Fibroblast of pulmonary artery (primary cell): ENCODE data around the gene PIF1.

Experiments
- DNase-seq: peaks from one replicate; pipeline ENCODE4 v3.0.0-alpha.2; 2010; ENCODE audit warnings: low read depth
- H3K4me3 ChIP-seq: replicated peaks from 2 replicates; pipeline ENCODE4 v1.5.1; 2011; ENCODE audit warnings: low read depth, mild to moderate bottlenecking, control low read depth, low read length, moderate library complexity
- CTCF ChIP-seq: IDR thresholded peaks from 2 replicates; pipeline ENCODE4 v1.5.1; 2011; ENCODE audit warnings: mild to moderate bottlenecking, control low read depth, low read length, inconsistent platforms; ENCODE audit errors: missing control alignments

The PIF1 gene

DNA sequence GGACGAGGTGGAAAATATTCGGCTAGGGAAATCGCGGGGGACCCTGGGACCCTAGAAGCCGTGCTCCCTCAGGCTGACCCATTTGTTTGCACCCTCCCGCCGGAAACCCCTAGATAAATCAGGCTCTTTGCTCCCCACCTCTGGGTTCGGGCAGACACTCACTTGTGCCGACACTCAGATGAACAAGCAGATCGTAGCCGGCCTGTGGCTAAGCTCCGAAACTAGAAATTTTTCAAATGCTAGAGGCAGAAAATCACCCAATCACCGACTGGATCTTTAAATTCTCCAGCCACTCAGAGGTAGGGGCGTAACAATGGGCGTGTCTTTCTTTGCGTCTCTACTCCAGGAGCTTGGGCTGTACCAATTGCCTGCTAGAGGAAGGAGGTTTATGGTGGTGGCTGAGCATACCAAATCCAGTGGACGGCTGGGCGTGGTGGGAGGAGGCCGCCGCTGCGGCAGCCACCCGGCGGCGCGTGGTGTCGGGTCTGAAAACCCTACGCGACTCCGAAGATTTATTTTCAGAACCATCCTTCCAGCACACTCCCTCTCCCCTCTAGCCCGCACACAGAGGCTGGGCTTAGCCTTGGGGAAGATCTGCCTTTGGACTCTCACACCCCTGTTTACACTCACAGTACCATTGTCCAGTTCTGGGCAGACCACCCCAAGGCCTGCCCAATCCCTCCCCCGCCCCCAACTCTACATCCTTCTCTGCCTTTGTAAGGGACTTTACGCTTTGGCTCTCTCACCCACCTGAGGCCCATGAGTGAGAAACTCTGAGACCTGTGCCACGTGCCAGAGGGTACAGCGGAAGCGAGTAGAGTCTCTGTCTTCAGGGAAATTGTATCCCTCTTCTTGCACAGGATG is at the start of gene PIF1:
Gene PIF1 (minus strand): TSS at position 217 of the 864 bp plus-strand sequence. CDS start 1,312 bp downstream, outside the sequence.
- no peak for TF ChIP-seq CTCF
- H3K4me3 ChIP-seq: peak within 1 kb of the TSS; percentile 63
- DNase-seq: peak; percentile 99

- DNase-seq: no peak
- H3K4me3 ChIP-seq: no peak overlapping the region
- TF ChIP-seq CTCF: no peak
Measured at GRCh38 chr15:64870353-64870752, 44.9 kb upstream of the PIF1 start.

GRCh38 chr15:64869501-64869900 is 44.1 kb upstream of the PIF1 start:
- no peak for TF ChIP-seq CTCF
- no peak for DNase-seq
- no peak overlapping the region for H3K4me3 ChIP-seq

DNA sequence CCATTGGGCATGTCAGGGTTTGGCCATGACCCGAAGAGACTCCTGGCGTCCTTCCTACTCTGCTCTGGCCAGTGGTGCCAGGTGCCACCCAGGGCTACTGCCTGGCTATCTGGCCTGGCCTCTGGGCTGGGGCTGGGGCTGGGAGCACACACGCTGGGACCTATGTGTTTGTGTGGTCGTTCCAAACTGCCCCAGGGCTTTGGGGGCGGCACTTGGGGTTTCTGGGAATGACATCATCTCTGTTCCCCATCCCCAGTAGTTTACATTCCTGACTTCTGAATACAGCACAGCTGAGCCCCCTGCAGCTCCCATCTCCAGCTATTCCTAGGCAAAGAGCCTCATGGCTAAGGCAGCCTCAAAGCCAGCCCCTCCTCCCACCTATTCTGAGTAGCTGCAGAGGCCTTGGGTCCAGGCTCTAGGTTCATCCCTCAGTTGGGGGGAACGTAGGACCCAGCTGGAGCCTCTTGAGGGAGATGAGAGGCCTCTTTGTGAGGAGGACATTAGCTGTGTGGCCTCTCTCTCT is 40.6 kb upstream of the PIF1 start:
- no peak for TF ChIP-seq CTCF
- DNase-seq: peak; percentile 35
- H3K4me3 ChIP-seq: no peak overlapping the region

GRCh38 chr15:64865126-64865997 is 39.9 kb upstream of the PIF1 start:
- no peak for TF ChIP-seq CTCF
- DNase-seq: no peak

DNA sequence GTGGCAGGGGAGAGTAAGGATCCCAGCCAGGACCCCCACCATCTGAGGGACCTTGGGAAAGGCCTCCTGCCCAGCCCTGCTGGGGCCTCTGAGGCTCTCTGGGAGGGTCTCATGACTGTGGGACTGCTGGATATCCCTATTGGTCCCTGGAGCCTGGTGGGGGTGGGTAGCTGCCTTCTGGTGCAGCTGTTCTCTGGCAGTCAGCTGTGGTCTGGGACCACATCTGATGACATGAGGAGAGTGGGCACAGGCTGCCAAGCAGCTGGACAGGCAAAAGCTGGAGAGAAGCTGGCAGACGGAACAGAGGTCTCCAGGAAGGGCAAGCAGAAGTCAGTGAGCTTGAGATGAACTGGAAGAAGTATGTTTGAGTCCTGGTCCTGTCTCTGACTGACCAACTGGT is 38.6 kb upstream of the PIF1 start:
- DNase-seq: no peak
- no peak overlapping the region for H3K4me3 ChIP-seq
- no peak for TF ChIP-seq CTCF

More at GRCh38 chr15:64865126-64865997, 39.9 kb upstream of the PIF1 start:
- no peak overlapping the region for H3K4me3 ChIP-seq
